Measurements from ENCODE around the gene SLC39A13.

SLC39A13 gene

DNA sequence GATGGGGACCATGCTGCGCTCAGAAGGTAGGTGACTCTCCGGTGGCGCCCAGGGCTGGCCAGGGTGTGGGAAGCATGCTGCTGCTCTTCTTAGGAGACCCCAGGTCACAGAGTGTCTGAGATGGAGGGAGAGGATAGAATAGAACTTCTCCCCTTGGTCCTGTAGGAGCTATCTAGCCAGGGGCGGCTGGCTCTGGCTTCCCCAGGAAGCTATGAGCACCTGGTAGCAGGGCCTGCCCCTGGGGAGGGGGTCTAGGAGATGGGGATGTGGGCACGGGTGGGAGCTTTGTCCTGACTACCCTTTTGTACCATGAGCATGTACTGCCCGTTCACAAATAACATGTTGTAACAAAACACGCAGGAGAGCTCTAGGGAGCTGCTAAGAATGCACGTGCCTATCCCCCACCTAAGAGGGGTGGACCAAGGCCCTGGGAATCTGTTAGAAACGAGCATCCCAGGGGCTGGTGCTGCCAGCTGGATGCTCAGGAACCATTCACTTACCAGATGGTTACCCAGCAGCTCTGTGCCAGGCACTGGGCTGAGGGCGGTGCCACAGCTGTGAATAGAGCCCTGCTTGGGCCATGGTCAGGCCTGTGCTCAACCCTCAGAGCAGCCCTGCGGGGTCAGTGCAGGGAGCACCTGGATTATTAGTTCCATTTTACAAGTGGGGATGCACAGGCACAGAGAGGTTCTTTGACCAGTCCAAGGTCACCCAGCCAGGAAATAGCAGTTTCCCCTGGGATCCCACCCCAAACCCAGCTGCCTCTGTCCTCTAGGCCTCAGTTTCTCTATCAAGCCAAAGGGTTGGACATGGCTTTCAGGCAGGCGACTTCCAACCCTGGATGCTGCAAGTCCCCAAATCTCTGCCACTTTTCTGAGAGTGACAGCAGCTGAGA, 2.2 kb downstream of the SLC39A13 start:
- no peak overlapping the region for H3K4me3 ChIP-seq (ENCODE audit: low read depth, low read length)
- TF ChIP-seq, protein P1, sequence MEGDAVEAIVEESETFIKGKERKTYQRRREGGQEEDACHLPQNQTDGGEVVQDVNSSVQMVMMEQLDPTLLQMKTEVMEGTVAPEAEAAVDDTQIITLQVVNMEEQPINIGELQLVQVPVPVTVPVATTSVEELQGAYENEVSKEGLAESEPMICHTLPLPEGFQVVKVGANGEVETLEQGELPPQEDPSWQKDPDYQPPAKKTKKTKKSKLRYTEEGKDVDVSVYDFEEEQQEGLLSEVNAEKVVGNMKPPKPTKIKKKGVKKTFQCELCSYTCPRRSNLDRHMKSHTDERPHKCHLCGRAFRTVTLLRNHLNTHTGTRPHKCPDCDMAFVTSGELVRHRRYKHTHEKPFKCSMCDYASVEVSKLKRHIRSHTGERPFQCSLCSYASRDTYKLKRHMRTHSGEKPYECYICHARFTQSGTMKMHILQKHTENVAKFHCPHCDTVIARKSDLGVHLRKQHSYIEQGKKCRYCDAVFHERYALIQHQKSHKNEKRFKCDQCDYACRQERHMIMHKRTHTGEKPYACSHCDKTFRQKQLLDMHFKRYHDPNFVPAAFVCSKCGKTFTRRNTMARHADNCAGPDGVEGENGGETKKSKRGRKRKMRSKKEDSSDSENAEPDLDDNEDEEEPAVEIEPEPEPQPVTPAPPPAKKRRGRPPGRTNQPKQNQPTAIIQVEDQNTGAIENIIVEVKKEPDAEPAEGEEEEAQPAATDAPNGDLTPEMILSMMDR (IDR thresholded peaks at IDR 0.05; ENCODE audit: insufficient read depth, low read depth, low read length, missing control alignments): no peak
- DNase-seq (ENCODE audit: low read depth): no peak

DNA sequence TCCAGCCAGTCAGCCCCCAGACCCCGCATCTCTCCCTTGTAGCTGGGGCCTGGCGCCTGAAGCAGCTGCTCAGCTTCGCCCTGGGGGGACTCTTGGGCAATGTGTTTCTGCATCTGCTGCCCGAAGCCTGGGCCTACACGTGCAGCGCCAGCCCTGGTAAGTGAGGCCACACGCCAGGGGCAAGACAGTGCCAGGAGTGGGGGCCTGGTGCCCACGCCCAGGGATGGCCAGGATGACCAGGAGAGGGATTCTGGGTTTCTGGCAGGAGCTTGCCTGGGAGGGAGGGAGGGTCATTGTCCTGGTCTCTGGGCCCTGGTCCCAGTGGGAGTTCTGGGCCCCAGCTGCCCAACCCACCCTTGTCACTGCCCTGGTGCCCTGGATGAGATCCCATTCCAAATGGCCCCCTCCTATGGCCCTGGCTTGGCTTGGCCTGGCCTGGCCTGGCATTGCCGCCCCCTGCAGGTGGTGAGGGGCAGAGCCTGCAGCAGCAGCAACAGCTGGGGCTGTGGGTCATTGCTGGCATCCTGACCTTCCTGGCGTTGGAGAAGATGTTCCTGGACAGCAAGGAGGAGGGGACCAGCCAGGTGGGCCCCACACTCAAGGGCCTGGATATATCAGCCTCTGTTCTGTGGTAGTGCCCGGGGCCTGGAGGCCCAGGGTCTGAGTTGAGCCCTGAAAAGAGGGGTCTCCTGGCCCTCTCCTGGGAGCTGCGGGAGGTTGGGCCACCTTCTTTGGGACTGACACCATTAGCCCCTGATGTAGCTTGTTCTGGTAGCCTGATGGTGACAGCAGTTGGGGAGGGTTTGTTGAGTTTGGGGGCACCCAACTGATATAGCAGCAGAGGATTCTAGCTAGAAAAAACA, 3.7 kb downstream of the SLC39A13 start:
- H3K4me3 ChIP-seq (ENCODE audit: low read depth, low read length): no peak overlapping the region
- peak; percentile 67 for DNase-seq (ENCODE audit: low read depth)
- TF ChIP-seq, protein P1 (IDR thresholded peaks at IDR 0.05; ENCODE audit: insufficient read depth, low read depth, low read length, missing control alignments): peak; percentile 97

DNA sequence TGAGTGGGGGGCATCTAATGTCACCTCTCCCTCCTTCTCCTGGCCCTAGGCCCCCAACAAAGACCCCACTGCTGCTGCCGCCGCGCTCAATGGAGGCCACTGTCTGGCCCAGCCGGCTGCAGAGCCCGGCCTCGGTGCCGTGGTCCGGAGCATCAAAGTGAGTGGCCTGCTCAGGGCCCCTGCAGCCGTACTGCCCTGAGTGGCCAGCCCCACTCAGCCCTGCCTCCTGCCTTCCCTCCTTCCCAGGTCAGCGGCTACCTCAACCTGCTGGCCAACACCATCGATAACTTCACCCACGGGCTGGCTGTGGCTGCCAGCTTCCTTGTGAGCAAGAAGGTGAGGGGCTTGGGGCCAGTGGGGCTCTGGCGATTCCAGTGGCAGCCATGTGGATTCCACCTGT, 5.0 kb downstream of the SLC39A13 start:
- TF ChIP-seq, protein P1 (IDR thresholded peaks at IDR 0.05; ENCODE audit: insufficient read depth, low read depth, low read length, missing control alignments): no peak
- H3K4me3 ChIP-seq (ENCODE audit: low read depth, low read length): no peak overlapping the region
- DNase-seq (ENCODE audit: low read depth): no peak

DNA sequence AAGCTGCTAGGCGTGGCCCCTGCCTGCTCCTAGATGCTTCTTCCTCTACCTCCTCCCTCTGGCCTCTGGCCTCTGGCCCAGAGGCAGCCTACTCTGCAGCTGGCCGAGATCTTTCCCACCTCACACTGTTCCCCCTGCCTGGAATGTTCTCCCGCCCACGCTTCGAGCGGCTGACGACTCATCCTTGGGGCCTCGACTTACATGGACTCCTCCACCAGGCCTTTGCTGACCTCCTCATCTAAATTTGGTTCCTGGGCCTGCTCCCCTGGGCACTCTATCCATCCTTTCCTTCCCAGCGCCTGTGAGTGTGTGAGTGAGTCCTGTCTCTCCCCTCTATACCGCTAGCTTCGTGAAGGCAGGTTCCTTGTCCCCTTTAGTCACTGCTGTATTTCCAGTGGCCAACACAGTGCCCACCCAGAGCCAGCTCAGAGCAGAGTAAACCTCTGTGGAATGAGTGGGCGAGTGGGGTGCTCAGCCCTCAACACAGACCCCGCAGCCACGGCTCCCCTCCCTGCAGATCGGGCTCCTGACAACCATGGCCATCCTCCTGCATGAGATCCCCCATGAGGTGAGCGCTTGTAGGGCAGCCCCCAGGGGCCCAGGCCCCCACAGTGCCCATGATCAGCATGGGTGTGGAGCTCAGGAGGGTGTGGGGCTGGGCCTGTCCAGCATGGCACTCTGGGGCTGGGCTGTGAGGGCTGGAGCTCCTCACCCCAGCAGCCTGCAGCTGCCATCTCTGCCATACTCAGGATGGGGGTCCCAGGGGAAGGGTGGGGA, 5.7 kb downstream of the SLC39A13 start:
- no peak for DNase-seq (ENCODE audit: low read depth)
- TF ChIP-seq, protein P1 (IDR thresholded peaks at IDR 0.05; ENCODE audit: insufficient read depth, low read depth, low read length, missing control alignments): no peak

DNA sequence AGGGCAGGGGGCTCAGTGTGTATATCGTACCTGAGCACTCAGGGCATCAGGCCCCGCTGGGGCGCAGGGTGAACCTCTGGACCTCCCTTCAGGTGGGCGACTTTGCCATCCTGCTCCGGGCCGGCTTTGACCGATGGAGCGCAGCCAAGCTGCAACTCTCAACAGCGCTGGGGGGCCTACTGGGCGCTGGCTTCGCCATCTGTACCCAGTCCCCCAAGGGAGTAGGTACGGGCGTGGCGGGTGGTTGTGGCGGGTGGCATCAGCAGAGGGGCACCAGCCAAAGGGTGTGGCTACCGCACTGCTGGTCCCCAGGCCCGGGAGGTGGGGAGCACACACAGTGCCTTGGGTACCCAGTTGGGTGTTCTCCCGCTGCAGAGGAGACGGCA, 6.3 kb downstream of the SLC39A13 start:
- no peak for DNase-seq (ENCODE audit: low read depth)
- TF ChIP-seq, protein P1 (IDR thresholded peaks at IDR 0.05; ENCODE audit: insufficient read depth, low read depth, low read length, missing control alignments): no peak
- H3K4me3 ChIP-seq (ENCODE audit: low read depth, low read length): no peak overlapping the region

More for the DNA sequence above, 5.7 kb downstream of the SLC39A13 start:
- H3K4me3 ChIP-seq (ENCODE audit: low read depth, low read length): no peak overlapping the region

DNA sequence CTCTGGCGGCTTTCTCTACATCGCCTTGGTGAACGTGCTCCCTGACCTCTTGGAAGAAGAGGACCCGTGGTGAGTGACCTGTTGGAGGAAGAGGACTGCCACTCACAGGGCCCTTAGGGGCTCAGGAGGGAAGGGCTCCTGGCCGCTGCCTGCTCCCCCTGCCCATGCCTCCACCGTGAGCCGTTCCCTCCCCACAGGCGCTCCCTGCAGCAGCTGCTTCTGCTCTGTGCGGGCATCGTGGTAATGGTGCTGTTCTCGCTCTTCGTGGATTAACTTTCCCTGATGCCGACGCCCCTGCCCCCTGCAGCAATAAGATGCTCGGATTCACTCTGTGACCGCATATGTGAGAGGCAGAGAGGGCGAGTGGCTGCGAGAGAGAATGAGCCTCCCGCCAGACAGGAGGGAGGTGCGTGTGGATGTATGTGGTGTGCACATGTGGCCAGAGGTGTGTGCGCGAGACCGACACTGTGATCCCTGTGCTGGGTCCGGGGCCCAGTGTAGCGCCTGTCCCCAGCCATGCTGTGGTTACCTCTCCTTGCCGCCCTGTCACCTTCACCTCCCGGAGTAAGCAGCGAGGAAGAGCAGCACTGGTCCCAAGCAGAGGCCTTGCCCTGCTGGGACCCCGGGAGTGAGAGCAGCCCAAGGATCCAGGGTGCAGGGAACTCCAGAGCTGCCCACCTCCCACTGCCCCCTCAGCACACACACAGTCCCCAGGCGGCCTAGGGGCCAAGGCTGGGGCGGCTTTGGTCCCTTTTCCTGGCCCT, 6.9 kb downstream of the SLC39A13 start:
- TF ChIP-seq, protein P1 (IDR thresholded peaks at IDR 0.05; ENCODE audit: insufficient read depth, low read depth, low read length, missing control alignments): no peak
- H3K4me3 ChIP-seq (ENCODE audit: low read depth, low read length): no peak overlapping the region
- DNase-seq (ENCODE audit: low read depth): no peak

Data from GM12865 (cell line).